Stimulated activated CD8-positive, alpha-beta memory T cell treated with anti-CD3 and anti-CD28 coated beads, Interleukin-2, amount 100 ng/mL, for 1 hour (primary cell): ENCODE data around the gene CATSPERB.
A peak's percentile ranks its signal among the peaks of the same experiment; 100 is the strongest.
"Not testable (repeated sequence)": the region's sequence is repeated elsewhere in the genome, so short reads cannot be mapped to it uniquely, and the experiment has no call there.

Source experiments
- DNase-seq, 2 donors: peaks; one replicate each; pipeline ENCODE4 v3.0.0-alpha.2; 2020; ENCODE audit warnings: low read depth in 2 of 2

CATSPERB gene

DNA sequence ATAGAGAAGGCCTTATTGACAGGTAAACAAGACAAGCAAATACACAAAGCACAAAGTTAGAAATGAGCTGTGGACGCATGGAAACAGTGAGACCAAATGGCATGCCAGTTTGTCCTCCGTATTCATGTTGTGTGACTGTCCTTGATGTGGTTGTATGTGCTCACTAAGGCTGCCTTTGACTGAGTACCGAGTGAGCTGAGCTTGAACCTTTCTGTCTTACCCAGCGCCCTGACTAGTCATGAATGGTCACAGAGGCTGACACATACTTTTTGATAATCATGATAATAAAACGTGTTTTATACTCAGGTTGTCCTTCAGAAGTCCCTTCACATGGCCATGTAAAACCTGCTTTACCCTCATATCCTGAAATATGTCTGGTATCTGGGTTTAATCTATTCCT is 553 bp upstream of the CATSPERB start:
- DNase-seq = no peak

DNA sequence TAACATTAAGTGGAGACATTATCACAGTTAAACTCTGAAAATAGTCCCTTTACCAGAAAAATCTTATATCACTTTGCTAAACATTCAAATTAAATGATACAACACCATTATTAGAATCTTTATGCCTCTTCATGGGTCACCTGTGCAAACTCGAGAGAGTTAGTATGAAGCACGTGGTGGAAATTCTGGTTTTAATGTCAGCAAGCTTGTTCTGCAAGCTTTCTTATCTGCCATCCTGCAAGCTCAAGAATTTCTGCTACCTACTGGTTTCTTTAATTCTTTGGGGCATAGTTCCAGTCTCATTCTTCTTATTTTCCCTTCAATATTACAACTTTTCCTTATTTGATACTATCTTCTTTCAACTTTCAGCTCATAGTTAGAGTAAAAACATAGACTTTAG is 868 bp downstream of the CATSPERB start:
- DNase-seq = no peak

DNA sequence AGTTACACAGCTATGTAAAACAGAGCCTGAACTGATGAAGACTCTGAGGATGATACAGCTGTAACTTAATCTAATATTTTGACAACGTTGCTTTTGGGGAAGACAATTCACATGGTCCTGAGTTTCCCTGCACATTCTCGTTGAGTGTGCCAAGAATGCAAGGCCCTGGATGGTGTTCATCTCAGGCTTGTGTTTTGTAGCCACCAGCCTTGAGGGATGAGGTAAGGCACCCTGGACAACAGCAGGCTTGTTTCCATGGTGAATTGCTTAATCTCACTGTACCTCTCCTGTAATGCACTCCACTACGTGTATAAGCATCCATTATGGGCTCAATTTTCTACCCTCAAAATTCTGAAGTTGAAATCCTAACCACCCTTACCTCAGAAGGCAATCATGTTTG is 2.1 kb downstream of the CATSPERB start:
- no peak for DNase-seq

DNA sequence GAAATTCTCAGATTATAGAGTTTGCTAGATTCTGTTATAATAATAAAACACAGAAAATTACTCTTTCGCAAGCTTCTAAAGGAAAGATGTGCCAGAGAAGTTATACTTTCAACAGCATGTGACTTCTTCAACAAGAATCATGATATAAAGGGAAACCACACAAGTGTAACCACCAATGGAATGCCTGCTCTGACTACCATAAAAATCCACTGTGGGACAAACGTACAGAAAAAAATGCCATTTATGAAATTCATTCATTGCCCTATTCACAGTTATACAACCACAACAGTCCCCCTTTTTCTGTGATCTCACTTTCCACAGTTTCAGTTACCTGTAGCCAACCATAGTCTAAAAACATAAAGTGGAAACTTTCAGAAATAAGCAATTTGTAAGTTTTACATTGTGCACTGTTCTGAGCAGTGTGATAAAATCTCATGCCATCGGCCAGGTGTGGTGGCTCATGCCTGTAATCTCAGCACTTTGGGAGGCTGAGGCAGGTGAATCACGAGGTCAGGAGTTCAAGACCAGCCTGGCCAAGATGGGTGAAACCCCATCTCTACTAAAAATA is 3.2 kb downstream of the CATSPERB start:
- DNase-seq = no peak

DNA sequence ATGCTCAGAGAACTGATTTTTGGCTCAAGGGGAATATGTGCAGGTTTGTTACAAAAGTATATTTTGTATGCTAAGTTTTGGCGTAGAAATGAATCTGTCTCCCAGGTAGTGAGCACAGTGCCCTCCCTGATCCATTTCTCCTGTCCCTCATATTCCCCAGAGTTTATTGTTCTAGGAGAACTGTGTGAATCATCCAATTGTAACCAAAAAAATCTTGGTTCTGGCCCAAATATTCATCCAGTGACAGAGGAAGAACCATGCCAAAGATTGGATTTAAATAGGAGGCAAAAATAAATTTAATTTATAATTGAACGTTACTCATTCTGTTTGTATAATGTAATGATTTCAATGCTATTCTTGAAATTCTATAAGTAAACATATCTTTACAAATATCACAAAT is 4.8 kb downstream of the CATSPERB start:
- DNase-seq = no peak

DNA sequence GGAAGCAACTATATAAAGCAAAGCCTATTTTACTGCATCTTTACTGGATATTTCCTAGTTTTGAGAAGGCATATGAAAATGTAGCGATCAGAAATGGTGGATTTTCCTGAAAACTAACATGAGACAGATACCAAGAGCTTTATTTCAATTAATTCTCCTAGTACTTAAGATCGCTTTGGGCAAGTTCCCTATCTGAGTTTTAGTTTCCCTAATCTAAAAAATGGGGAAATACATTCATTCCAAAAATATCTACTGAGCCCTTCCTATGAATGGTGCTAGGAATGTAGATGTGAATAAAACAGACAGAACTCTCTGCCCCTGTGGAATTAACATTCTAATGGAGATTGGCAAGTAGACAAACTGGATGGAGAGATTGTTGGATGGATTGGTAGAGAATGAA is 8.4 kb downstream of the CATSPERB start:
- DNase-seq = no peak

DNA sequence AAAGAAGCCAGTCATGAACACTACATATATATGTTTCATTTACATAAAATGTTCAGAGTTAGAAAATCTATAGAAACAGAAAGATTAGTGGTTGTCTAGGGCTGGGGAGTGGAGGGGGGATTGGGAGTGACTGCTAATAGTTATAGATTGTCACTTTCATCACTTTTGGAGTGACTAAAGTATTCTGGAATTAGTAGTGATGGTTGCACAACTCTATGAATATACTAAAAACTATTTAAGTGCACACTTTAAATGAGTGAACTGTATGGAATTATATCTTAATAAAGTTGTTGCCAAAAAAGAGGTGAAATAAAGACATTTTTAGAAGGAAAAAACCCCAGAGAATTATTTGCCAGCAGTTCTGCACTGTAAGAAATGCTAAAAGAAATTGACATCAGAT is 9.5 kb downstream of the CATSPERB start:
- DNase-seq = no peak

DNA sequence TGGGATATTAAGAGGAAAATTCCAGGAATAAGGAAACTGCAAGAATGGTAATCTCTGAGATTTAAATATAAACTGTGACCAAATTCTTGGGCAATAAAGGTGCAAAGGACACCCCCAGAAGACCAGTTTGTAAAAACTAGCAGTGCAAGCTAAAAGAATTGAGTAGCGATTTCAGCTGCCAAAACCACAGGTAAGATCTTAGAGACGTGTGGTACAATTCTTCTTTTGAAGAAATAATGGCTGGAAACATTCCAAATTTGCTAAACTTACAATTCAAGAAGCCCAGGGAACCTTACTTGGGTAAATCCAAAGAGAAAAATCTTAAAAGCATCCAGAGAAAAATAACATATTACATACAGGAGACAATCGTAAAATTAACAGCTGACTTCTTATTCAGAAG is 12.0 kb downstream of the CATSPERB start:
- DNase-seq = no peak

DNA sequence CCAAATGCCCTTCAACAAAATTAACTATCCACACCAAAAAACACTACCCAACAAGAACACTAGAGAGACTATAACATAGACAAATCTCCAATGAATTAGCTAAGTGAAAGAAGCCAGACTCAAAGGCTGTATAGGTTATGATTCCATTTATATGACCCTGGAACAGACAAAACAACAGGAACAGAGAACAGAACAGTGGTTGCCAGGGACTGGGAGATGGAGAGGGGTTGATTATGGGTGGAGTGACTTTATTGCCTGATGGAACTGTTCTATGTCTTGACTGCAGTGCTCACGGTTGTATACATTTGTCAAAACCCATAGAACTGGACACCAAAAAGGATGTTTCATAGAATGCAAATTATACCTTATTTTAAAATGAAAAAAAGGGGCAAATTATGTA is 14.9 kb downstream of the CATSPERB start:
- DNase-seq = no peak

DNA sequence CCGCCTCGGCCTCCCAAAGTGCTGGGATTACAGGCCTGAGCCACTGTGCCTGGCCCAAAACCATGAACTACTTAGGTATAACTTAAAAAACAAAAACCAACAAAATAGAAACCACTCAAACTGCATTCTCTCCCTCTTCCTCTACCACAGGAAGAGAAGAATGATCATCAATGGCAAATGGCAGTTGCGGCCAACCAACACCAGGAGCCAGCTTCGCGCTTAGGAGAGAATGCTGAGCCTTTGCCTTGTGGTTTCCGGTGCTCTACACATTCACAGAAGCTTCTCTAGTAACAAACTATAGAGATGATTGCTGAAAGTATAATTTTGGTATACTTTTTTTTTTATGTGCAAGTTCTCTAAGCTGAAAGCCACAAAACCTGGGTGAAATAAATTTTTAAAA is 17.1 kb downstream of the CATSPERB start:
- DNase-seq = peak; percentile 8 to 9

DNA sequence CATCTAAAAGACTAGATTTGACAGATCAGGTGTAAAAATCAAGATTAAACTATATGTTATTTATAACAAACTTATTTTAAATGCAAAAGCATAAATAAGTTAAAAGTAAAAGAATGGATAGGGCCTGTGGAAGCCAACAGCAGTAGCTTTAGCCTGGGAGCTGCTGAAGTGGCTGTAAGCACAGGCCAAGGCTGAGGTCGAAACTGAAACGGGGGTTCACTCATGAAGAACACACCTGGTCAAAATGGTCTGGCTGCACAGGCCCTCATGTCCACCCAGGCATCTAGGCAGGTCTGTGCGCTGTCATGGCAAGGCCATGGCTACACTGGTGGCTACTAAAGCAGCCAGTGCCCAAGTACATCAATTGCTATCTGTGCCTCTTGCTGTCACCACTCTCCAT is 23.1 kb downstream of the CATSPERB start:
- DNase-seq = no peak

DNA sequence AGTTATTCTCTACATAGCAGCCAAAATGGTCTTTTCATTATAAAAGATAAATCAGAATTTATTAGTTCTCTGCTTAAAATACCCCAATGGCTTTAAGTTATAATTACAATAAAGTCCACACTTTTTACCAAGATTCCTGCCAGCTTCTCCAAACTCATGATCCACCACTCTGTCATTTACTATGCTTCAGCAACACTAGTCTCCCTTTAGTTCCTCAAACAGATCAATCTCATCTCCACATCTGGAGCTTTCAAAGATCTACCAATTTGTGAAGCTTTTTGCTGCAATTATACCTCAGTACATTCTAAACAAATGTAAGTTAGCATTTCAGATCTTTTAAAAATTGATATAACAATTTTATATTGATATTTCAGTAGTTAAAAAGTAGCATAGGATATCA is 24.9 kb downstream of the CATSPERB start:
- DNase-seq = no peak

DNA sequence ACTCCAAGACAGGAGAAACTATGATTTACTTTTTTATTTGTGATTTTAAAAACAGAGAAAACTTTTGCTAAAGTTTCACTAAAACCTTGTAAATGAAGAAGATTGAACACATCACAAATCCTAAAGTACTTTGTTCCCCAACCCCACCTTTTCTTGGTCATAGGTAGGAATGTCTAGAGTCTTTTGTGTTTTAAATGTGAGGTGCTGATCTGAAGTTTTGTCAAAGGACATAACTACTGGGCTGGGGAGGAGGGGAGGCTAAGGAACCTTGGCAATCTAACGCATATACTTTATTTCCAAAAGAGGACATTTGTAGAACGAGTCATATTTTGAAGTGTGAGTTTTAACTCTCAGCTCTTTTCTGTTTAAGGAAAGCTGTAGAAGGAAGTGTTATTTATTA is 37.2 kb downstream of the CATSPERB start:
- DNase-seq = no peak

DNA sequence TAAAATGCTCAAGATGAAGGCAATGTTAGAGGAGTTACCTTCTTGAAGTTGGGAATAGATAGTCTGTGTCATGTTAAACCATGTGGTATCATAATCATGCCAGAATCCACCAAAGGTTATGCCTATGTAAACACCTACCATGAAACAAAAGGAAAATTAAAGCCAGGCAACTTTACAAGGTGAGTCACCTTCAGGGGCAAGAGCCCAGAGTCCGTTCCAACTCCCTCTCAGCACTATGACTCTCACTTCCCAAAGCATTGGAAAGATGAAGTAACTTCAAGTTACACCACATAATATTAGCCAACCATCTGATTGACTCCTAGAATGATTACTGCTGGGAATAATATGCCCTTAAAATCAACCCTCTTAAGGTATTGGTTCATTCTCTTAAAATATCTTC is 38.5 kb downstream of the CATSPERB start:
- DNase-seq = no peak

DNA sequence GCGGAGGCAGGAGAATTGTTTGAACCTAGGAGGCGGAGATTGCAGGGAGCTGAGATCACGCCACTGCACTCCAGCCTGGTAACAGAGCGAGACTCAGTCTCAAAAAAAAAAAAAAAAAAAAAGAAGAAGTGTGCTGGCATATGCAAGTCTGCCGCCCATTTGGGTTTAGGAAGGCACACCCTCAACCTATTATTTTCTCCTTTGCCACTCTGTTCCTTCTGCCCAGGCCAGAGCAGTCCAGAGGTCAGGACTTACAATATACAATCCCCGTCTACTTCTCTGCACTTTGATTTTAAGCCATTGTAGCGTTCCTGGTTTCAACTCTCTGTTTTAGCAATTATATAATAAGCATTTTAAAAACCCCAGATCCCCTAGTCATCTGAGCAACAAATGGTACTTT is 39.8 kb downstream of the CATSPERB start:
- no peak for DNase-seq

DNA sequence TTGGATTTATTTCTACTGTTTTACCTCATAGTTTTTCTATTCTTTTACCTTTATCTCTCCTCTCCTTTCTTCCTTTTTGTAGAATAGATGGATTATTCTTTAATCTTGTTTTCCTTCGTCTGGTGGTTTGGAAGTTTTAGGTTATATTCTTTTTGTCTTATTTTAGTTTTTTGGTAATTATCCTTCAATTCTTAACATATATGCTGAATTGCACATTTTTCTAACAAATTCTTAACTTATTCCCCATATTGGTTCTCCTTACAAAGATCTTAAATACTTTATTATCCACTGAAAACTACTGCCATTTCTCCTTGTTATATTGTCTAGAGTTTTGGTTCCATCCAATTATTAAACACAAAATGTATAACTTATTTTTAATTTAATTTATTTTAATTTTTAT is 42.3 kb downstream of the CATSPERB start:
- DNase-seq = no peak

DNA sequence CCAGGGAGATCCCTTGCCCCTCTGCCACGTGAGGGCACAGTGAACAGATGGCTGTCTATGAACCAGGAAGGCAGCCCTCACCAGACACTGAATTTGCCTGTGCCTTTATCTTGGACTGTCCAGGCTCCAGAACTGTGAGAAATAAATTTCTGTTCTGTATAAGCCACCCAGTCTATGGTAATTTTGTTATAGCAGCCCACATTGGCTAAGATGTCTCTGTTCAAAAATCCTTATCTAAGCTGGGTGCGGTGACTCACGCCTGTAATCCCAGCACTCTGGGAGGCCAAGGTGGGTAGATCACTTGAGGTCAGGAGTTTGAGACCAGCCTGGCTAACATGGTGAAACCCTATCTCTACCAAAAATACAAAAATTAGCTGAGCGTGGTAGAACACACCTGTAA is 44.5 kb downstream of the CATSPERB start:
- not testable (repeated sequence) for DNase-seq

DNA sequence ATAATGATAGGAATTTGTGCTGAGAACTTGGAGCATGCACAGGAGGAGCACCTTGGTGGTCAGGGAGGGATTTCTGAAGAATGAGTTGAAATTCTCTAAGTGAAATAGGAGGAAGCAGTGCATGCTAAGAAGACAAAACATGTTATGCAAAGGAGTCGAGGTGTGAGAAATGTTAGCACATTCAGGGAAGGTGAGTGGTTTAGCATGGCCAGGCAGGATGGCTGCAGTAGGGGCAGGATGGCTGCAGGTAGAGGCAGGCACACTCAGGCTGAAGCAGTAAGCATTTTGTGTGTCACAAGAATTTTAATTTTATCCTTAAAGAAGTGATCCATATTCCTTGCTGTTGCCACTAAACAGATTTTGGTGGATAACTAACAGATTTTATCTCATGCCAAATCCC is 46.3 kb downstream of the CATSPERB start:
- DNase-seq = no peak

DNA sequence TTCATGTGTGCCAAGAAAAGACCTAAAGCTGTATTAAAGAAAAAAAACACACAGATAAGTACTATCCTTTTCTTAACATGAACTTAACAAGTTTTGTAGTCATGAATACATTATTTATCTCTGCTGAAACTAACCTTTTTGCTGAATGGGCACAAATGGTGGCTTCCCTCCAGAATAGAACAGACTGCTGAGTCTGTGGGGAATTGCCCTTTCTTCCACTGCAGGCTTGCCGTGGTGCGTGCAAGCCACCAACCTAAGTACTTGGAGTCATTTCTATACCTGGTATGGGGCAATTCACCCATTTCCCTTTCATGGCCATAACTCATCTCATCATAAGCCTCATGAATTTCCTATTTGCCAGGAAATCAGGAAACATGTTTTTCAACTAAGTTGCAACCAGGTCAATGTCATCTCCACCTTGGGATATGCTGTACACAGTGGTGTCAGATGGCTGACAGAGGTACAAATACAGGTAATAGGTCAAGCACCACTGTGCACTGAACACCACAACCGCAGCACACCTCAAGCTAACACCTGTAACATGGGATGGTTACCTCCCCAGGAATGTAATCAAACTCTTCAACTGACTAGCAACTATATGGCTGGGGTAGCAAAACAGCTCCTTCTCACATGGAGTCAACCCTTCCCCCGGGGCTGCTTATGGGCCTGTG is 49.9 kb downstream of the CATSPERB start:
- no peak for DNase-seq

DNA sequence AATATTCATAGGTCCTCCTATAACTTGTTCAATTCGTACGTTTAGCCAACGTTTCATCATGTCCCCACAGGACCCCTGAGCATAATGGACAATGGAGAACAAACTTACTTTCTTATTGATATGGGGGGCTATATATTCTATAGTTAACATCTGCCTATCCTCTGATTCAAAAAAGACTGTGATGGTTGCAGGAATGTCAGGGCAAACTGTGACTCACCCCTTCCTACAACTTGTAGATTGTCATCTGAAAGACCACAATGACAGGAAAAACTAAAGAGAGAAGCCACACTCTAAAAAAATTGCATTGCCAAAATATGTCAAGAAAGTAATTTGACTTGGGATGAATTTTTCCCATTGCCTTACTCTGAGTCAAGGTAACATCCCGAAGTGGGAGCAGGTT is 50.8 kb downstream of the CATSPERB start:
- no peak for DNase-seq

DNA sequence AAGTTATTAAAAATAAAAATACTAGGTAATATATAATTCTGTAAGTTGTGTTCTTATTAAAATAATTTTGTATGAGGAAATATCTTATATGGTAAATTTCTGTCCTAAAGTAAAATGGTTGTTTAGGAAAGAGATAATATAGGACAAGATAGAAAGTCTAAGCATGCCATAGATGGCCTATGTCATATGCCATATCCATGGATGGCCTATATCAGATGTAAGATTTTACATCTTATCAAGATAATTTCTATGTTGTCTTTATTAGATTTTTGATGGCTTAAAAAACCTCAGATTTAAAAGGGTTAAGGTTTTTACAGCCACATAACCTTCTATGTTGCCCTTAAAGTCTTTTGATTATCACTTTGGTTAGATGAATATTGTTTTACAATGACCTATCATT is 52.6 kb downstream of the CATSPERB start:
- DNase-seq = no peak

DNA sequence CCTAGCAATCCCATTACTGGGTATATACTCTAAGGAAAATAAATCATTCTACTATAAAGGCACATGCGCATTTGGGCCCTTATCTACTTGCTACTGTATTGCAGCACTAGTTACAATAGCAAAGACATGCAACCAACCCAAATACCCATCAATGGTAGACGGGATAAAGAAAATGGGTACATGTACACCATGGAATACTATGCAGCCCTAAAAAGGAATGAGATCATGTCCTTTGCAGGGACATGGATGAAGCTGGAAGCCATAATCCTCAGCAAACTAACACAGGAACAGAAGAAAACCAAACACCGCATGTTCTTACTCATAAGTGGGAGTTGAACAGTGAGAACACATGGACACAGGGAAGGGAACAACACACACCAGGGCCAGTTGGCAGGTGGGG is 54.2 kb downstream of the CATSPERB start:
- DNase-seq = not testable (repeated sequence)

DNA sequence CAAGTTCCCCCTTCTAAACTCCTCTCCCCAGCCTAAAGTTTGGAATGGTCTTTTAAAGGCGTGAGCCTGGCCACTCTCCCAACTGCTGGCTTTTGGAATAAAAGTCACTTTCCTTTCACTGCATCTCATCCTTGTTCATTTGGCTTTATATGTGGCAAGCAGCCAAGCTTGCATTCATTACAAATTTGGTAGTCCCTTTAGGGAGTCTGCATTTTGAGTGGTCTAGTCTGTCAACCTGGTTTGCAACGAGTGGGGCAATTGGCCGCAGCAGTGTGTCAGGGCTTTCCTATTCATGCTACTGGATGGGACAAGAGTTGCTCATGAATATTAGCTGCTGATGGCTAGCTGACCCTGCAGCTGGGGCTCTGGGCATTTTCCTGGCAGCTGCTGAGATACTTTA is 57.0 kb downstream of the CATSPERB start:
- DNase-seq = no peak

DNA sequence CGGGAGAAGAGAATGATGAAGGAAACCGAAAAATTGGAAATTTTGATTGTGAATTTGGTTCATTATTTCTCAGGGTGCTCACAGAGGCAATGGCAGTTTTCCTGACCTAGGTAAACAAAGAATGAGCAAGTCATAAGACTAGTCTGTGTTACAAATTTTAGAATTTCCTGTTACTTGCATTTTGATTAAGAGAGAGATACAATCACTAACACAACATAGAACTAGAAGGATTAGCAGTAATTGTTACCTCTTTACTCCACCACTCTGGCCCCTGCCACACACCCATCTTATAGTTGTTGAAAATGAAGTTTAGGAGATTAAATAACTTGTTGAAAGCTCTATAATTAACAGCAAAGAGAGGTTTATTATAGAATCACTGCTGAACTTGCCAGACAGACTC is 62.0 kb downstream of the CATSPERB start:
- DNase-seq = no peak
